OCI-LY7 (cell line): ENCODE measurements around the gene LSG1. TPM values are rescaled to one million over a fixed set of nuclear protein-coding genes. Genes with fewer than 3 reads are reported as not detected.
"Not testable (repeated sequence)": the region's sequence is repeated elsewhere in the genome, so short reads cannot be mapped to it uniquely, and the experiment has no call there.

ENCODE experiments used
- BruUV-seq: library from RNA; stranded (reverse); fragments of 400-500 nt; replicated peaks from 2 replicates; lab custom pipeline; 2021; lab: Mats Ljungman, UMichigan
- CTCF ChIA-PET: fragments of 300-600 bp; sonication (Branson Sonifier 250); formaldehyde crosslinking; loops from one replicate; lab custom pipeline; 2022; ENCODE audit warnings: antibody characterized with exemption; ENCODE audit not compliant: unreplicated experiment; lab: Charles Lee
- POLR2A ChIA-PET: fragments of 300-600 bp; sonication (Branson Sonifier 250); formaldehyde crosslinking; loops from one replicate; lab custom pipeline; 2022; ENCODE audit warnings: antibody characterized with exemption; lab: Charles Lee
- DNase-seq: peaks from one replicate; pipeline ENCODE4 v3.0.0-alpha.2; 2015; ENCODE audit warnings: low spot score
- H2AFZ ChIP-seq: fragments of 200-600 bp; sonication (generic), shearing (Covaris generic); 2 replicates; pipeline ENCODE4 v1.6.1; 2014; ENCODE audit warnings: mild to moderate bottlenecking, antibody characterized with exemption, low read length, moderate library complexity
- H3K27ac ChIP-seq: fragments of 200-600 bp; sonication (generic); 2 replicates; pipeline ENCODE4 v1.5.1; 2014; ENCODE audit warnings: mixed run types, low read depth, mild to moderate bottlenecking, moderate library complexity, low read length, inconsistent platforms; ENCODE audit not compliant: poor library complexity, severe bottlenecking
- H3K36me3 ChIP-seq: fragments of 200-600 bp; sonication (generic); 2 replicates; pipeline ENCODE4 v1.6.1; 2014; ENCODE audit warnings: mild to moderate bottlenecking, antibody characterized with exemption, low read length, moderate library complexity, mixed read lengths; ENCODE audit not compliant: insufficient read depth
- H3K4me1 ChIP-seq: fragments of 200-600 bp; sonication (generic); 2 replicates; pipeline ENCODE4 v1.5.1; 2014; ENCODE audit warnings: mild to moderate bottlenecking, low read length; ENCODE audit not compliant: insufficient read depth, poor library complexity, severe bottlenecking
- H3K4me2 ChIP-seq: fragments of 200-600 bp; sonication (generic); 2 replicates; pipeline ENCODE4 v1.6.1; 2014; ENCODE audit warnings: mild to moderate bottlenecking, low read length
- H3K4me3 ChIP-seq: fragments of 200-600 bp; sonication (generic); 2 replicates; pipeline ENCODE4 v1.5.1; 2014; ENCODE audit warnings: mild to moderate bottlenecking, low read depth, low read length; ENCODE audit not compliant: poor library complexity, severe bottlenecking
- H3K79me2 ChIP-seq: fragments of 200-600 bp; sonication (generic); 2 replicates; pipeline ENCODE4 v1.6.1; 2016; ENCODE audit warnings: low read depth, mild to moderate bottlenecking, low read length, moderate library complexity, mixed read lengths; ENCODE audit not compliant: insufficient read depth
- H3K9me2 ChIP-seq: fragments of 200-600 bp; sonication (generic); 2 replicates; pipeline ENCODE4 v1.6.1; 2016; ENCODE audit warnings: mild to moderate bottlenecking, low read length, mixed read lengths; ENCODE audit not compliant: insufficient read depth
- H3K9me3 ChIP-seq: fragments of 200-600 bp; sonication (generic); 2 replicates; pipeline ENCODE4 v1.6.1; 2014; ENCODE audit warnings: mild to moderate bottlenecking, mixed run types, low read length, mixed read lengths
- H4K20me1 ChIP-seq: fragments of 200-600 bp; sonication (generic); 2 replicates; pipeline ENCODE4 v1.6.1; 2014; ENCODE audit warnings: mild to moderate bottlenecking, antibody characterized with exemption, low read length, moderate library complexity, mixed read lengths; ENCODE audit not compliant: insufficient read depth
- EZH2phosphoT487 ChIP-seq: fragments of 200-600 bp; sonication (generic); IDR thresholded peaks from 2 replicates; pipeline ENCODE4 v1.6.1; 2018; ENCODE audit warnings: low read depth, borderline replicate concordance, mild to moderate bottlenecking, mixed run types, antibody characterized with exemption, low read length, moderate library complexity, mixed read lengths
- intact Hi-C: fragments of 100-400 bp; cut with micrococcal nuclease; formaldehyde crosslinking; loops from one replicate; pipeline ENCODE4 v1.10.0; 2022; ENCODE audit not compliant: unreplicated experiment
- total RNA-seq, 2 experiments: library from RNA; depleted of rRNA in 1 of 2; stranded (reverse); fragments of >200 nt in 1 of 2; shearing (Covaris generic) in 1 of 2; gene quantifications; 2 replicates each; pipeline ENCODE4 v1.2.3, GENCODE V29; 2014 to 2022
- TF ChIP-seq, protein P1 (sequence below): fragments of 200-600 bp; sonication (generic); conservative IDR thresholded peaks from 2 replicates; pipeline ENCODE4 v1.5.1; 2014; ENCODE audit warnings: mild to moderate bottlenecking, antibody characterized with exemption, low read length, moderate library complexity, mixed read lengths

Gene LSG1
- total RNA-seq, 2 experiments from 2014 or later = 44.4 to 52.9 TPM

DNA sequence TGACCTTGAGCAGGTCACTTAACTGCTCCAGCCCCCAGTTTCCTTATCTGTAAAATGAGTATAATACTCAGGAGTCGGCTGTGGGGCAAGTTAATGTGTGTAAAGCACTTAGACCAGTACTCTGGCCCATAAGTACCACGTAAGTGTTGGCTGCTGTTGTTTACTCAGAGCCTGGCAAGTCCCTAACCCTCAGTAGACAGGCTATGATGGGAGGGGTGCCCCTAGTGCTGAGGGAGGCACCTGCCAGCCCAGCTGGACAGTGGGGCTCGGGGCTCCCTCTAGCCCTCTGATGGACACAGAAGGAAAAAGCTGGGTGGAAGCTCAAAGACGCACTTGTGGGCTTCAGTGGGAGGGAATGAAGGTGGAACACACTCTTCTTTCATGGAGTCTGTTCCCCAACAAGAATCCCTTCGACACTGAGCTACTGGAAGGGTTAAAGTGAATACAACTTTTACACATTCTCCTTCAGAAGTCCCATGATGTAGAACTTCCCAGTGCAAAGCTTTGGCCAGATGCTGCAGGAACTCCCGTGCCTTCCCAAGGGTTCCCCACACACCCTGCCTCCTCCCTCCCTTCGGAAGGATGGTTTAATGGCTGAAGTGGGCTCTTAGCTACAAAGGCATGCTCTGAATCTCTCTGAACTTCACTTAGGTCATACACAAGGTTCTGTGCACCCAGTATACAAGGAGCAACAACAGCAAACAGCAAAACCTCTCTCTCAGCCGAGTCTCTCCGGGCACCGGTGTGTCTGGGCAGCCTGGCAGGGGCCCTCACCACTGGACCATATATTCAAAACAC, 64.2 kb downstream of the LSG1 start:
- Histone ChIP-seq H2AFZ (no peak overlapping the region), H3K27ac (no peak overlapping the region), H3K36me3 (no peaks in the 10 kb centered on the region), H3K4me2 (no peak overlapping the region), H3K4me3 (no peak overlapping the region), H3K9me2 (no peaks in the 10 kb centered on the region), H3K9me3 (no peaks in the 10 kb centered on the region), H4K20me1 (no peaks in the 10 kb centered on the region), H3K4me1 (no peaks in the 10 kb centered on the region), H3K79me2 (no peaks in the 10 kb centered on the region)
- TF ChIP-seq, protein P1, sequence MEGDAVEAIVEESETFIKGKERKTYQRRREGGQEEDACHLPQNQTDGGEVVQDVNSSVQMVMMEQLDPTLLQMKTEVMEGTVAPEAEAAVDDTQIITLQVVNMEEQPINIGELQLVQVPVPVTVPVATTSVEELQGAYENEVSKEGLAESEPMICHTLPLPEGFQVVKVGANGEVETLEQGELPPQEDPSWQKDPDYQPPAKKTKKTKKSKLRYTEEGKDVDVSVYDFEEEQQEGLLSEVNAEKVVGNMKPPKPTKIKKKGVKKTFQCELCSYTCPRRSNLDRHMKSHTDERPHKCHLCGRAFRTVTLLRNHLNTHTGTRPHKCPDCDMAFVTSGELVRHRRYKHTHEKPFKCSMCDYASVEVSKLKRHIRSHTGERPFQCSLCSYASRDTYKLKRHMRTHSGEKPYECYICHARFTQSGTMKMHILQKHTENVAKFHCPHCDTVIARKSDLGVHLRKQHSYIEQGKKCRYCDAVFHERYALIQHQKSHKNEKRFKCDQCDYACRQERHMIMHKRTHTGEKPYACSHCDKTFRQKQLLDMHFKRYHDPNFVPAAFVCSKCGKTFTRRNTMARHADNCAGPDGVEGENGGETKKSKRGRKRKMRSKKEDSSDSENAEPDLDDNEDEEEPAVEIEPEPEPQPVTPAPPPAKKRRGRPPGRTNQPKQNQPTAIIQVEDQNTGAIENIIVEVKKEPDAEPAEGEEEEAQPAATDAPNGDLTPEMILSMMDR = no peak
- TF ChIP-seq EZH2phosphoT487 = no peak
- BruUV-seq = no TSS peak
- intact Hi-C loops = no loop called here
- CTCF ChIA-PET = no interaction called here
- POLR2A ChIA-PET = interaction anchor here (0.6 kb wide), 1 partner anchor 131 kb away, joined by 4 read pairs; no protein-coding TSS in a partner anchor
- DNase-seq = no peak

DNA sequence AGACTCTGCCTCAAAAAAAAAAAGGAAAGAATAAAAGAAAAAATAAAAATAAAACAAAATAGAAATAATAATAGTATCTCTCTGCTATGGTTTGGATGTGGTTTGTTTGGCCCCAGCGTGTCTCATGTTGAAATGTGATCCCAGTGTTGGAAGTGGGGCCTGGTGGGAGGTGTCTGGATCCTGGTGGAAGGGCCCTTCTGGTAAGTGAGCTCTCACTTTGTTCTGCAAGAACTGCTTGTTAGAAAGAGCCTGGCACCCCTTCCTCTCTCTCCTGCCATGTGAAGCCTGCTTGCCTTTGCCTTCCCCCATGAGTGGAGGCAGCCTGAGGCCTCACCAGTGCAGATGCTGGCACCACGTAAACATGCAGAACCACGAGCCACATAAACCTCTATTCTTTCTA, 65.0 kb downstream of the LSG1 start:
- Histone ChIP-seq H3K4me3 (no peak overlapping the region), H3K79me2 (no peaks in the 10 kb centered on the region), H2AFZ (no peak overlapping the region), H3K4me2 (no peak overlapping the region), H3K4me1 (no peaks in the 10 kb centered on the region), H4K20me1 (no peaks in the 10 kb centered on the region), H3K27ac (no peak overlapping the region), H3K9me2 (no peaks in the 10 kb centered on the region), H3K36me3 (no peaks in the 10 kb centered on the region), H3K9me3 (no peaks in the 10 kb centered on the region)
- POLR2A ChIA-PET = interaction anchor here (0.7 kb wide), 1 partner anchor 335 kb away, joined by 4 read pairs; no protein-coding TSS in a partner anchor
- no peak for DNase-seq
- TF ChIP-seq, protein P1 = no peak
- no peak for TF ChIP-seq EZH2phosphoT487
- no TSS peak for BruUV-seq
- CTCF ChIA-PET = no interaction called here
- intact Hi-C loops = no loop called here

DNA sequence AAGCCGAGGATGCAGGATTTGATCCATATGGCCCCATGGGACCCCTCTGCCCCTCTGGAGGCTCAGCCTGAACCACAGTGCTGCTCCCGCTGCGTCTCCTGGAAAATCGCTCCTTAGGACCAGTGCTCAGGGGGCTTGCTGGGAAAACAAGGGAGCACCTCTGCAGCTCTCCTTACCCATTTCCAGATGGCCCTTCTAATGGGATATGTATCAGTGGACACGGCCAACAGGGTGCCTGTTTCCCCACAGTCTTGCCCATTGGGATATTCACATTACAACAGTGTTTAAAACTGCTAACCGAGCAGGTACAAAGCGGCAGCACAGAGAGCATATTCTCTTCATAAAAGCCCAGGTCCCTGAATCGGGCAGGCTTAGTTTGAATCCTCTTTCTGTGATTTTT, 65.8 kb downstream of the LSG1 start:
- no peak for TF ChIP-seq EZH2phosphoT487
- TF ChIP-seq, protein P1 = no peak
- DNase-seq = no peak
- no peak overlapping the region for H2AFZ ChIP-seq
- no peaks in the 10 kb centered on the region for H3K79me2 ChIP-seq
- POLR2A ChIA-PET = no interaction called here
- intact Hi-C loops = no loop called here
- no peaks in the 10 kb centered on the region for H4K20me1 ChIP-seq
- H3K9me2 ChIP-seq = no peaks in the 10 kb centered on the region
- H3K4me2 ChIP-seq = no peak overlapping the region
- no peak overlapping the region for H3K27ac ChIP-seq
- H3K4me1 ChIP-seq = no peaks in the 10 kb centered on the region
- H3K9me3 ChIP-seq = no peaks in the 10 kb centered on the region
- H3K36me3 ChIP-seq = no peaks in the 10 kb centered on the region
- BruUV-seq = no TSS peak
- CTCF ChIA-PET = no interaction called here
- no peak overlapping the region for H3K4me3 ChIP-seq

DNA sequence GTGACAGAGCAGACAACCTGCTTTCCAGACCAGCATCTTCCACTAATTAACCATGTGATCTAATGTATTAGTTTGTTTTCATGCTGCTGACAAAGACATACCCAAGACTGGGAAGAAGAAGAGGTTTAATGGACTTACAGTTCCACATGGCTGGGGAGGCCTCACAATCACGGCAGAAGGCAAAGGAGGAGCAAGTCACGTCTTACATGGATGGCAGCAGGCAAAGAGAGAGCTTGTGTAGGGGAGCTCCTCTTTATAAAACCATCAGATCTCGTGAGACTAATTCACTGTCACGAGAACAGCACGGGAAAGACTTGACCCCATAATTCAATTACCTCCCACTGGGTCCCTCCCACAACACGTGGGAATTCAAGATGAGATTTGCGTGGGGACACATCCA, 66.7 kb downstream of the LSG1 start:
- H2AFZ ChIP-seq, H3K79me2 ChIP-seq, H4K20me1 ChIP-seq, intact Hi-C loops, H3K9me2 ChIP-seq, H3K36me3 ChIP-seq, H3K9me3 ChIP-seq, DNase-seq, H3K4me1 ChIP-seq, BruUV-seq, H3K4me2 ChIP-seq, H3K27ac ChIP-seq, H3K4me3 ChIP-seq, CTCF ChIA-PET: not testable (repeated sequence)
- POLR2A ChIA-PET = interaction anchor here (0.6 kb wide), 1 partner anchor 134 kb away, joined by 4 read pairs; no protein-coding TSS in a partner anchor
